ENCODE measurements around the gene PLEKHG4. TPM values are rescaled to one million over a fixed set of nuclear protein-coding genes. Genes with fewer than 3 reads are reported as not detected.

The PLEKHG4 gene
- total and polyA plus RNA-seq, 12 donors, result 4.1 to 48.7 (median 11.2) TPM

DNA sequence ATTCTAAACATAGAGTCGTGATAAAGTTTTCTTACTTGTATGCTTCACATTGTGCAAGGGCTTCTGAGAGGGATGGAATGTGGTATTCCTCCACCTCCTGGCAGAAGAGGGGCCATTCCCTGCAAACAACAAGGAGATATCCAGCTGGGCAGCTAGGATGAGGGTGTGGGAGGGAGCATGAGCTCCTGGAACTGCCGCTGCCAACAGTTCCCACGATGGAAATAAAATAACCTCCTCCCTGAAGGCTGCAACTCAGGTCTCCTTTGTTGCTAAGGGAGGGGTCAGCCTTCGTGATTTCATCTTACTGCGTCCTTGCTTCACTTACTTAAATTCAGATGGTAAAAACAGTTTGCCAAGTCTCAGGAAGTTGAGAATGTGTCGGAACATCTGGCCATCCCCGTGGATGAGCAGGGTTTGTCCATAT is 15.6 kb downstream of the PLEKHG4 start:
- Histone ChIP-seq H3K27ac (no peak overlapping the region), H3K36me3 (replicated peaks in 1 of 2) (no peaks in the 10 kb centered on the region), H3K4me3 (no peak overlapping the region), H3K9me3 (replicated peaks in 1 of 3) (no peaks in the 10 kb centered on the region), H3K4me1 (replicated peaks in 1 of 2) (no peaks in the 10 kb centered on the region), H3K27me3 (no peaks in the 10 kb centered on the region)
- 67 to 76% (median 73%) methylated on average over 7 of the region's 7 CpGs for WGBS, 4 donors
- no peak for TF ChIP-seq POLR2A (IDR thresholded peaks at IDR 0.05)
- TF ChIP-seq, protein P1, sequence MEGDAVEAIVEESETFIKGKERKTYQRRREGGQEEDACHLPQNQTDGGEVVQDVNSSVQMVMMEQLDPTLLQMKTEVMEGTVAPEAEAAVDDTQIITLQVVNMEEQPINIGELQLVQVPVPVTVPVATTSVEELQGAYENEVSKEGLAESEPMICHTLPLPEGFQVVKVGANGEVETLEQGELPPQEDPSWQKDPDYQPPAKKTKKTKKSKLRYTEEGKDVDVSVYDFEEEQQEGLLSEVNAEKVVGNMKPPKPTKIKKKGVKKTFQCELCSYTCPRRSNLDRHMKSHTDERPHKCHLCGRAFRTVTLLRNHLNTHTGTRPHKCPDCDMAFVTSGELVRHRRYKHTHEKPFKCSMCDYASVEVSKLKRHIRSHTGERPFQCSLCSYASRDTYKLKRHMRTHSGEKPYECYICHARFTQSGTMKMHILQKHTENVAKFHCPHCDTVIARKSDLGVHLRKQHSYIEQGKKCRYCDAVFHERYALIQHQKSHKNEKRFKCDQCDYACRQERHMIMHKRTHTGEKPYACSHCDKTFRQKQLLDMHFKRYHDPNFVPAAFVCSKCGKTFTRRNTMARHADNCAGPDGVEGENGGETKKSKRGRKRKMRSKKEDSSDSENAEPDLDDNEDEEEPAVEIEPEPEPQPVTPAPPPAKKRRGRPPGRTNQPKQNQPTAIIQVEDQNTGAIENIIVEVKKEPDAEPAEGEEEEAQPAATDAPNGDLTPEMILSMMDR (IDR thresholded peaks at IDR 0.05), result no peak
- DNase-seq, result no peak
- intact Hi-C loops (cut with DNase I), result no loop called here

DNA sequence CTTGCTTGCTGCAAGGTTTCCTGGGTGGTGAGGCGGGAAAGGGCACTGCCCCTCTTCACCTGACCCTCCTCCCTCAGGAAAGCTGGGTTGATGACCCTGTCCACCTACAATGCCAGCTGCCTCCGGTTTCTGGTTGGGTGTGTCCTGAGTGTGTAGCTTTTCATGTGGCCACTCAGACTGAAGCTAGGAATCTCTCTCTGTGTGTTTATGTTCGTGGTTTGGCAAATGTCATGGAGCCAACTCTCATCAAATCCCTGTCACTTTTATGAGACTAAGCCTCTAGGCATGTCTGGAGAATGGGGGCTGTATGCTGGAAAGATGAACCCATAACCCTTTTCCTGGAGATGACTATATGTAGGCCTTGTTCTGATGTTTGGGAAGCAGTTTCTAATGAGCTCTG is 17.1 kb downstream of the PLEKHG4 start:
- DNase-seq, result no peak
- 45 to 75% (median 74%) methylated on average over 2 to 3 of the region's 3 CpGs for WGBS, 4 donors
- no peaks in the 10 kb centered on the region for H3K27me3 ChIP-seq
- no peaks in the 10 kb centered on the region for H3K36me3 ChIP-seq (replicated peaks in 1 of 2)
- TF ChIP-seq POLR2A (IDR thresholded peaks at IDR 0.05), result no peak
- TF ChIP-seq, protein P1 (IDR thresholded peaks at IDR 0.05), result no peak
- intact Hi-C loops (cut with DNase I), result no loop called here
- no peaks in the 10 kb centered on the region for H3K4me1 ChIP-seq (replicated peaks in 1 of 2)
- no peak overlapping the region for H3K4me3 ChIP-seq
- no peaks in the 10 kb centered on the region for H3K9me3 ChIP-seq (replicated peaks in 1 of 3)
- no peak overlapping the region for H3K27ac ChIP-seq

DNA sequence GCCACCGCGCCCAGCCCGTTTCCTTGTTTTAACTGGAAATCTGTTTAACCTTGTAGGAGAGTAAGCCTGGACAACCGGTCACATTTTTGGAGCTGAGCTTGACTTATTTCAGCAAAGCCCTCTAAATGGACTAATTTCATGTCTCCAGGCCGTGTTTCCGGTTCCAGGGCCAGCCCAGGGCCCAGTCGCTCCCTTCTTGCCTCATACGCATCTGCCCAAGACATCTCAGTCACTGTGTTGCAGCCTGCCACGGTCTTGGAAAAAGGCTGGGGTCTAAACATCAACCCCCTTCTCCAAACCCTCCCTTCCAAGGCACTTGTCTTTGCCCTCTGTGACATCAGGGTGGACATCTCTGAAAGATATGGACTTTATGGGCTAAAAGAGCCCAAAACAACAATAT is 18.9 kb downstream of the PLEKHG4 start:
- intact Hi-C loops (cut with DNase I), result no loop called here
- Histone ChIP-seq H3K36me3 (replicated peaks in 1 of 2) (no peaks in the 10 kb centered on the region), H3K4me3 (no peak overlapping the region), H3K27ac (no peak overlapping the region), H3K4me1 (replicated peaks in 1 of 2) (no peaks in the 10 kb centered on the region), H3K27me3 (no peaks in the 10 kb centered on the region), H3K9me3 (replicated peaks in 1 of 3) (no peaks in the 10 kb centered on the region)
- DNase-seq, result no peak
- WGBS, 4 donors, result 93 to 95% (median 94%) methylated on average over 9 of the region's 9 CpGs
- no peak for TF ChIP-seq POLR2A (IDR thresholded peaks at IDR 0.05)
- TF ChIP-seq, protein P1 (IDR thresholded peaks at IDR 0.05), result no peak

DNA sequence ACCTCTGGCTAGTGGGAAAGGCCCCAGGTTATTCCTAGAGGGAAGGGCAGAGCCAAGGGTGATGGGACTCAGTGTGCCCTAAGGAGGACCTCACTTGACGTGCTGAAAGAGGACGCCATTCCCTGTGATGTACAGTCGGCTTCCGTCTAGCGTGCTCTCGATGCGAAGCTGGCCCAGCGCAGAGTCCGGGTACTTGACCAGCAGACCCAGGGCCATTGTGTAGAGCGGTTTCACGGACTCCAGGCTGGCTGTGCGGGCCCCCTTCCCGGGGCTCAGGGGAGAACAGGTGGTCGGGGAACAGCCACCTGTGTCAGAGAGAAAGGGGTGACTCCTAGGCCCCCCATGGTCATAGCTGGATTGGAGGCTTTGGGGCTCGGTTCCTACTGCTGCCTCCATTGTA is 19.9 kb downstream of the PLEKHG4 start:
- H3K4me3 ChIP-seq, result no peak overlapping the region
- intact Hi-C loops (cut with DNase I), result no loop called here

More for the DNA sequence above, 19.9 kb downstream of the PLEKHG4 start:
- no peaks in the 10 kb centered on the region for H3K36me3 ChIP-seq (replicated peaks in 1 of 2)
- H3K9me3 ChIP-seq (replicated peaks in 1 of 3), result no peaks in the 10 kb centered on the region
- H3K27me3 ChIP-seq, result no peaks in the 10 kb centered on the region
- DNase-seq, result no peak
- WGBS, 4 donors, result 85 to 100% (median 94%) methylated on average over 2 to 15 of the region's 15 CpGs
- H3K4me1 ChIP-seq (replicated peaks in 1 of 2), result no peaks in the 10 kb centered on the region
- no peak overlapping the region for H3K27ac ChIP-seq
- no peak for TF ChIP-seq POLR2A (IDR thresholded peaks at IDR 0.05)
- TF ChIP-seq, protein P1 (IDR thresholded peaks at IDR 0.05), result no peak
